Head of caudate nucleus (tissue), 42 donors: Measurements from ENCODE around the gene FZD7.
A peak's percentile ranks its signal among the peaks of the same experiment; 100 is the strongest.

Experiments
- DNase-seq, 42 donors: peaks; one replicate each; pipeline versions ENCODE4 v3.0.0 to v3.0.0-alpha.2; 2020 to 2021; ENCODE audit warnings: mixed read lengths in 7 of 42
- intact Hi-C: fragments of 100-400 bp; cut with DNase I; formaldehyde crosslinking; loops from one replicate; pipeline ENCODE4 v1.15.0; 2022

Gene FZD7

DNA sequence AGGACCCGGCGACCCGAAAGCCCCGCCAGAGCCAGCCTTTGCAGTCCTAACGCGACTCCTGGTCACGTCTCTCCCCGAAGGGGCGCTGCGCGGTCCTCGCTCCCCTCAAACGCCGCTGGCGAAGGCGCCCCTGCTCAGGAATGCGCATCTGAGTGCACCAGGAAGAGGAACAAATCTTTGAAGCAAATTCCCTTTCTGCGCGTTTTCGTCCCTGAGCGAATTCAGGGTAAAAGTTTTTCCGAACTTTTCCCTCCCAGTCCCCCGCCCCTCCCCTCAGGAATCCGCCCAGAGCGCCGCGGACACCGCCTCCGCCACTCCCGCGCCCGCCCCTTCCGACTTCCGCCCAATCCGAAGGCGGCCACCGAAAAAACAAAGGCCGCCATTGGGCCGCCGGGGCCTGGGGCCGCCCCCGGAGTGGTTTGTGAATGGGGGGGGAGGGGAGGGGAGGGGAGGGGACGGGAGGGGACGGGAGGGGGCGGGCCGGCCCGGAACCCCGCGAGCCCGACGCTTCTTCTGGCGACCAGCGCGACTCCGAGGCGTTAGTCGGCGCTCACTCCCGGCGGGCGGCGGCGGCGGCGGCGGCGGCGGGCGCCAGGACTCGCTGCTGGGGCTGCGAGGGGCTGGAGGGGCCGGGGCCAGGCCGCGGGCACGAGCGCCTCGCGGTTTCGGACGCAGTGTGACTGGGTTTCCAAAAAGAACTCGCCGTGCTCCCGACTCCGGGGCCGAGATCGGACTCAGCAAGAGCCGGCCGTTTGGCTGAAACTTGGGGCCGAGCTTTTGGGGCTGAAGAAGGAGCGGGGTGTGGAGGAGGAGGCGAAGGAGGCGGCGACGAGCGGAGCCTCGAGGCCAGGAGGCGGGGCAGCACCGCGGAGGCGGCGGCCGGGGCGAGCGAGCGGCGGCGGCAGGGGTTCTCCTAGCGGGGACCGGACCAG is at the start of gene FZD7:
Gene FZD7, plus strand, starts transcription at position 539 of the 932 bp plus-strand sequence. CDS start 793 bp downstream, outside the sequence.
- DNase-seq, result peak; percentile 49 to 92 (median 85)
- intact Hi-C loops, result loop anchor here (10.0 kb wide), 1 partner anchor 179 kb away; no protein-coding TSS in a partner anchor

DNA sequence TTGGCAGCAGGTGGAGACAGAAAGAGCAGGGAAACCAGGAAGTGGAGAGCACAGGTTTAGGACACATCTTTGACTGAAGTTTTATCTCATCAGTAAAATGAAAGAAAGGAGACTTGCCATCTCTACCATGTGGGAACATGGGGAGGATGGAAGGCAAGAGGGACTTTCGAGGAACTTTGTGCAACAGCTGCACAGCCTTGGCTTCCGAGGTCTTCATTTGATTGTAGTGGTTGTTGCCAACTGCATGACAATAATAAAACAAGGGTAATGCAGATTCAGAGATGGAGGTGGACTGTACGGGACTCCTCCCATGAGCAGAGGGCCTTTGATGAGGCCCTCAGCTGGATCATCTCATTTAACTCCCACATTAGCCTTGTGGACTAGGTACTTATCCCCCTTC is 49.3 kb upstream of the FZD7 start:
- no peak for DNase-seq
- intact Hi-C loops, result no loop called here

DNA sequence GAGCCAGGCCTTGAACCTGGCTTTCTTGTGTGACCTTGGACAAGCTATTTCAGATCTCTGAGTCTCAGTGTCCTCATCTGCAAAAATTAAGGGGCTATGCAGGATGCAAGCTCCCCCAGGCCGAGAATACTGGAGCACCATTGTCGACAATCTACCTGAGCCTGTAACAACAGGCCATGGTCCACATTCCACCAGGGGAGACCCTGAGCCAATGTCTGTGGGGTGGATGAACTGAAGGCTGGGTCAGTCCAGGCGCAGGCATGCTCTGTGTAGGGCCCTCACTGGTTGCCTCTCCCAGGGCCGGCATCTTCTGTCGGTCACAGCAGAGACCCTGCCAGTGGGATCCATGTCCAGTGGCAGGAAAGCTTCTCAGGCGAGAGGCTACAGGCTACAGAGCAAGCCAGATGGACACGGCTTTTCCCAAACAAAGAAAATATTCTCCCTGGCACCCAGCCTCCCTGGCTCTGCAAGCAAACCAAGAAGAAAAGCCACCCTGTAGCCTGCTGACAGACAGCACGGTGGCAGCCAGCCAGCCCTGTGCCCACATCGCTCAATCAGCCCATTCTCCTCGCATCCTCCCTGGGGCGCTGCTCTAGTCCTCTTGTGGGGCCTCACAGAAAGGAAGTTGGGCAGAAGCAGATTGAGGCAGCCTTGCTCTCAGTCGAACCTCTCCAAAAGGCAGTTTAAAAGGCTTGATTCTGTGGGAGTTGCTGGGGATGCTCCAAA is 48.7 kb upstream of the FZD7 start:
- peak; percentile 57 to 94 (median 88) for DNase-seq
- intact Hi-C loops, result no loop called here

DNA sequence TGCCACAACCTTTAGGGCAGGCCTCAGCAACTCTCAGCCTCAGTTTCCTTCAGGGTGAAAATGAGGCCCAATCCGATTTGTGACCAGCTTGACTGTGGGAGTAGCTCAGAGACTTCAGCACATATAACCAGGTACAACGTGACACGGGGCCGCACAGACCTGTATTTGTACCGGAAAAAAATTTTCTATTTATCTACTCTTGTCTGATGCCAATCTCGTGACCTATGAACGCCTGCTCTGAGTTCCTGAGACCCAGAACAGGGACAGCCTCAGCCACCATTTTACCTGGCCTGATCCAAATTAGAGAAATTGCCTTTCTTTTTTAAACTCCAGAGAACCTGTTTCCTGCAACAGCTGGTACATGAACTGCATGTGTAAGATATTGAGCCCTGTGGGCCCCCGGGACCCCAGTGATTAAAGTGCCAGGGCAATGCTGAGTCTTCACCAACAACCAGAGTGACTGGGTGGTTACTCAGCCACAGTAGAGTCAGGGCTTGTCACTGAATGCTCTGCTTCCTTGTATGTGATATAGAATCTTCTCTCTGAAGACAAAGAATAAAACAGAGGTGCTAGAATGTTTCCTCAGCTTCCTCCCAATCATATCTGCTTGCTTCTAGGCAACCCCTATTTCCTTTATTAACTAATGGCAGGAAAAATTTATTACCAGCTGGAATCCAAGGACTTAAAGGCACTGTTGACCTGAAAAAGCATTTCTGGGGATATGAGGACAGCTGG is 47.8 kb upstream of the FZD7 start:
- DNase-seq, result no peak

DNA sequence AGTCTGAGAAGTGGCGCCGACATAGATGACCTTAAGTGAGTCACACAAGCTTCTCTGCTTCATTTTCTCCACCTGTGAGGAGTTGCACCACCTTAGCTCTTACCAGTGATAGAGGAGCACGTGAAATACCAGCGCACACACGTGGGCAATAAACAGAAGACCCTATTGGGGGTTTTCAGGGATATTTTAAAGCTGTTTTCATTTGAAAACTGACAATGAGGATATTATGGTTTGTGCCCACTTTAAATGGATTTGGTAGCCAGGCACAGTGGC is 47.3 kb upstream of the FZD7 start:
- intact Hi-C loops, result no loop called here

More for the DNA sequence above, 47.8 kb upstream of the FZD7 start:
- intact Hi-C loops, result no loop called here

DNA sequence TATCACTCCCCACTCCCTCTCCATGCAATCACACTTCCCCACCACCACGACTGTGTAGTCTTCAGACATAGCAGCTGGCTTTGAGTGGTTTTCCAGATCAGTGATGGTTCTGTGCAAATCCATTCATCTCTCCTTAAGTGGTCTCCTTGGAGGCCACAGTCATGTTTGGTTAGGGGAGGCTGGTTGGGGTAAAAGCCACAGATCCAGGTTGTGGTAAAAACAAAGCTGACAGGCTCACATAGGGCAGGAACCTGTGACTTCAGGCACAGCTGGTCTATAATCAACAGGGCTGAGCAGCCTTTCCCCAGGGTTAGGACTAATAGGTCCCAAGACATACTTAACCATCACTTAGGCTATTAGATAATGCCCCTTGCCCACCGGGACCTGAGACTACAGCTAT is 46.2 kb upstream of the FZD7 start:
- DNase-seq, result no peak
- intact Hi-C loops, result no loop called here

More for the DNA sequence above, 47.3 kb upstream of the FZD7 start:
- DNase-seq, result no peak

DNA sequence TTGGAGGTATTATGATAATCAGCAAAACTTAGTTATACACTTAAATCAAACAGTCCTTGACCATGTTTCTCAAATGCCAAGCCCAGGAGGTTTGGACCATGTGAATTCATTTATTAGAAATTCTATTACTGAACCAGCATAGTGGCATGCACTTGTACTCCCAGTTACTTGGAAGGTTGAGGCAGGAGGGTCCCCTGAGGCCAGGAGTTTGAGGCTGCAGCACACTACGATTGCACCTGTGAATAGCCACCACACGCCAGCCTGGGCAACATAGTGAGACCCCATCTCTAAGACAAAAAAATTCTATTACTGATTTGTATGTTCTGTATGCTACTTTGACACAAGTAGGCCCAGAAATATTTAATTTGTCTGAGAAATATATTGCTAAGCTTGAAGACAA is 43.6 kb upstream of the FZD7 start:
- intact Hi-C loops, result no loop called here
- DNase-seq, result no peak

DNA sequence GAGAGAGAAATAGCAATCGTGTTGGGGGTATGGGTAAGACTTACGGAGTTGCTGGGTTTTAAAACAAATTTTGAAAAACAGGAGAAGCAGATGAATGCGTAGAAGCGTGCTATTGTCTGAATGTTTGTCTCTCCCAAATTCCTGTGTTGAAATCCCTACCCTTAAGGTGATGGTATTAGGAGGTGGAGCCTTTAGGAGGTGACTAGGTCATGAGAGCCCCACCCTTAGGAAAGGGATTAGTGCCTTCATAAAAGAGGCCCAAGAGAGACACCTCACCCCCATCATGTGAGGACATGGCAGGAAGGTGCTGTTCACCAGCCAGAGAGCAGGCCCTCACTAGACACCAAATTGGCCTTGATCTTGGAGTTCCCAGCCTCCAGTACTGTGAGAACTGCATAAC is 40.7 kb upstream of the FZD7 start:
- intact Hi-C loops, result no loop called here
- DNase-seq, result no peak

DNA sequence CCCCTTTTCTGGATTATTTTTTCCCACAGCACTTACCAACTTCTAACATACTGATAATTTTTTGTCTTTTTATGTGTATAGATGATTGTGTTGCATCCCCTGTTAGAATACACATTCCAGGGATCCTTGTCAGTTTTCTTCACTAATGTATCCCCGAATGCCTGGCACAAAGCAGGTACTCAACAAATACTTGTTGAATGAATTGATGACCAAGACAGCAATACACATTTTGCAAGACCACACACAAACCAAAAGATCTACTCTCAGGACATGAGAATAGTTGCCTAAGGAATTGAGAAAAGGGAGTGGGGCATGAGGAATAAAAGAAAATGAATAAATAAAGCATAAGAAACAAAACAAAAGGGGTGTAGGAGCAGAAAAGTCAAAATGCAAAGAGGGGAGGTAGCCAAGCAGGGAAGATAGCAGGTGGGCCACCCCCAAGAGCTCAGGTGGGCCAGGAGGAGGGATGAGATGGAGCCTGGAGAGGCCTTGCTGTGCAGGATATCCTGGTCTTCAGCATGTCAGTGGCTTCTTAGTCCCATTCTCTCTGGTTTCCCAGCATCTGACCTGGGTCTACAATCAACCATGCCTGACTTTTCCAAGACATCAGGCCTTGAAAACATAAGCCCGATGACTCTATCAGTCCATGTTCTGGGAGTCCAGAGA is 38.5 kb upstream of the FZD7 start:
- intact Hi-C loops, result no loop called here
- no peak for DNase-seq

DNA sequence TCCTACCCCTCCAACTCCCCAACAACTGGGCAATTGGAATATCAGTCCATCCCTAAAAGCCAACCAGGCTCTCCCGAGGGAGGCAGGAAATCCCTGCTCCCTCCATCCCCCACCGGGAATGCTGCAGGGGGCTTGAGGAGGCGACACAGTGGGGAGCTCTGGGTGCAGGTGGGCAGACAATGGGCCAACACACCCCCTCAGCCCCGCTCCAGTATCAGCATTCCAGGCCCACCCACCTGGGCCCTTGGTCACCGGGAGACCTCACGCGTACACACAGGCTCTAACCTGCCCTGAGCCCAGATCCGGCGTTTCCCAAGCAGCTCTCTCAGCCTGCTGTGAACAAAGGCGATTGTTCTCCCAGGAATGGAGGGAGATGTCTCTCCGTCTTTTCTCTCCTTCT is 37.6 kb upstream of the FZD7 start:
- no peak for DNase-seq
- intact Hi-C loops, result no loop called here

DNA sequence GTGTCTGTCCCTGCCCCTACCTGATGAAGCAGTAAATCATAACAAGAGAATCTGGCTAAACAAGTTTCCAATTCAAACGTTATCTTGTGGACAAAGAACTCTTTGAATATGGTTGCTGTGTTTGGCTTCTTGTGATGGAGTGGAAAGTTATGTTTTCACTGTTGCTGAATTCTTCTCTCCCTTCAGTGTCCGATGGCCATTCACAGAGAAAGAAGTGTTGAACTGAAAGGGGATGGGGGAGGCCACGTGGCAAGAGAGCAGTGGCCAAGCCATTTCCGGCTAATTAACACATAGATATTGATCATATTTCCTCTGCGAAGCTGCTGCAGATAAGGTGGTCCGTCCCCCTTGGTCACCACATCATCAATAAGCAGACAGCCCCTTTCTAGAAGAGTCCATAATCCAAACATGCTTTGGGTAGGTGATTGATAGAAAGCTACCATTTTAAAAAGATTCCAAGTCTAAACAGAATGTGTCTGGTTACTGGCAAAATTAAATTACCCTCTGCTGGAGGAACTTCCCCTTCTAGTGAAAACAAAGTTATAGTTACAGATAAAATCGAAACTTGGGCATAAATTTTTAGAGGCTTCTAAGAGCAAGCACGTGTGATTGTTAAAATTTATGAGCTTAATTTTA is 36.9 kb upstream of the FZD7 start:
- DNase-seq, result no peak
- intact Hi-C loops, result no loop called here

DNA sequence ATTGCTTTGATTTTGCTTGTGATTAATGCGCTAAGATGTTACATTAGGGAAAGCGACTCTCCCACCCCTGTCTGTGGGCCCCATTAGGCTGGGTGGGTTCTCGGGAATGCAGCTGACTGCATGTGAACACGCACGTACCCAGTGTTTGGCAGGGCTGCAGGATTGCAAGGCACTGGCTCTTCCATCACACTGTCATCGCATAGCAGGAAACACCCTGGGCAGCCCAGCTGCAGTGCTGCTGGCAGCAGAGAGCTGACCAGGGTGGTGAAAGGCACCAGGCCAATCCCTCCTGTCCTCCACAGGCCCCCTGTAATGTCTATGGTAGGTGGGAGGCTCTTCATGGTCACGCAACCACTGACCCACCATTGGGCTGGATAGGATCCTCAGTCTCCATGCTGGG is 34.4 kb upstream of the FZD7 start:
- no peak for DNase-seq
- intact Hi-C loops, result no loop called here

DNA sequence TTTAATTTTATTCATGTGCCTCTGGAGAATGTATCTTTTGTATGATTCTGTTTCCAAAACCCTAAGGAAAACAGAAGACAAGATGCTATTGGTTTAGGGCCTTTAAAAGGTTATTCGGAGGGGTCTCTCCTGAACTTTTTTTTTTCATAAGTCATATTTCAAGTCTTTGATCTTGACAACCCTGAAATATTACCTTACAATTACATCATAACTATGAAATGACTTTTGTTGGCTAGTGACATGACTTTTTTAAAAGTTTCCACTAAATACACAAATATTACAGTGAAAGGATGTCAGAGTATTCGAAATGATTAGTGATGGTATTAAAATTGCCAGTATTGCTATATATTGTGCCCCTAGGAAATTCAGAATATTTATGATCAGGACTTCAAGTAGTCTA is 31.8 kb upstream of the FZD7 start:
- DNase-seq, result no peak
- intact Hi-C loops, result no loop called here

DNA sequence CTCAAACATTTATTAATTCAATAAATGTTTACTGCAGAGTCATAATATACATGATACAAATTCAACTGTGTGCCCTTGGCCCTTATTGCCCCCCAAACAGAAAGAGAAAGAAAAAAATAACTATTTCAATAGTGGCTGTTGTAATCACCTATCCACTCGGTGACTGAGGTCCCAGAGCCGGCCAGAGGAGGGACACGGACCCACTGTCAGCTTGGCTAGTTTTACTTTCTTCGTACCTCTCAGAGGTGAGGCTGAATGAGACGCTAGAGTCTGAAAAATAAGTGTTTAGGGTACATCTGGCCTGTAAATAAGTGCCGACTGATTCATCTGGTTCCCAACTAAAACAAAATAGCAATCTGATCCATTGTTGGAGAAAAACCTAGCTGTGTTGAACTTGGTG is 31.3 kb upstream of the FZD7 start:
- intact Hi-C loops, result no loop called here
- no peak for DNase-seq

DNA sequence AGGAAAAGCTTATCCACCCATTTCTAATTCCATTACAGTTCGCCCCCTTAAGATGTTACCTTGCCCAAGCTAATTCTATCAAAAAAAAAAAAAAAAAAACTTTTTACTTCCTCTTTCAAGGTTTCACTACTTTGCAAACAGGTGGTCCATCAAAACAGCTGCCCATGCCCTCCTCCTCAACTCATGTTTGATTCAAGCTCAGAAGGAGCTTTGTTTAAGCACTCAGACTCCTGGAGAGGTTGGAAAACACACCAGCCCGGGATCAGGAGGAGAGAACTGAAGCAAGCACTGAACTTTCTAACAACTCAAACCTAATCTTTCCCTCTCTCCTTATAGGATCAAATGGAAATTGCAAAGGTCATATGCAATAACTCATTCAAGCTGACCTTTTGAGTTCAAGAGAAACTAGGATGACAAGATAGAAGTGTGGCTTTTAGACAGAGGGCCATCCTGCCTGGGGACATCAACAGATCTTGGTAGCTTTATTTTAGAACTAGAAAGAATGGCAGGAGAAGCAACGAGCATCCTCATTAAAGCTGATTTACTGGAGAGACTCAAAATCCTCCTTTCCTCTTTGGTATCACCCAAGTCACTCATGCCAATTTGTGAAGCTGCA is 28.3 kb upstream of the FZD7 start:
- intact Hi-C loops, result no loop called here
- no peak for DNase-seq

DNA sequence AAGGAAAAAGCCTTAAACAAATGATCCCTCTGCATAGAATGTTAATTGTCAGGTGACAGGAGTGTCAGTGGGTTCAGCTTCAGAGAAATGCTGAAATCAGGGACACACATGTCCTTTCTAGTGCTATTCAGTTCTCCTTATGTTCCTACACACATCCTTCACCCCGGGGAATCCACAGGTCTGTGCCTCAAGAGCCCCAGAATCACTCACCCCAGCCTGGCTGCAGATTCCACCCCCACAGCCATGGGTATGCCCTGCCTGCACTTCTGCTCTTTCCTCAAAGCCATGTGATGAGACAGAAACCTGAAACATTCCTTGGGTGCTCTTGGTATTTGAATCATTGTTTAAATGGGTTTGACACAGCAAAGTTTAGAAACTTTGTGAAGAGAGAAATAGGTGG is 27.4 kb upstream of the FZD7 start:
- peak in 4 of 42 donors; percentile 7 to 28 (median 21) for DNase-seq
- intact Hi-C loops, result no loop called here

DNA sequence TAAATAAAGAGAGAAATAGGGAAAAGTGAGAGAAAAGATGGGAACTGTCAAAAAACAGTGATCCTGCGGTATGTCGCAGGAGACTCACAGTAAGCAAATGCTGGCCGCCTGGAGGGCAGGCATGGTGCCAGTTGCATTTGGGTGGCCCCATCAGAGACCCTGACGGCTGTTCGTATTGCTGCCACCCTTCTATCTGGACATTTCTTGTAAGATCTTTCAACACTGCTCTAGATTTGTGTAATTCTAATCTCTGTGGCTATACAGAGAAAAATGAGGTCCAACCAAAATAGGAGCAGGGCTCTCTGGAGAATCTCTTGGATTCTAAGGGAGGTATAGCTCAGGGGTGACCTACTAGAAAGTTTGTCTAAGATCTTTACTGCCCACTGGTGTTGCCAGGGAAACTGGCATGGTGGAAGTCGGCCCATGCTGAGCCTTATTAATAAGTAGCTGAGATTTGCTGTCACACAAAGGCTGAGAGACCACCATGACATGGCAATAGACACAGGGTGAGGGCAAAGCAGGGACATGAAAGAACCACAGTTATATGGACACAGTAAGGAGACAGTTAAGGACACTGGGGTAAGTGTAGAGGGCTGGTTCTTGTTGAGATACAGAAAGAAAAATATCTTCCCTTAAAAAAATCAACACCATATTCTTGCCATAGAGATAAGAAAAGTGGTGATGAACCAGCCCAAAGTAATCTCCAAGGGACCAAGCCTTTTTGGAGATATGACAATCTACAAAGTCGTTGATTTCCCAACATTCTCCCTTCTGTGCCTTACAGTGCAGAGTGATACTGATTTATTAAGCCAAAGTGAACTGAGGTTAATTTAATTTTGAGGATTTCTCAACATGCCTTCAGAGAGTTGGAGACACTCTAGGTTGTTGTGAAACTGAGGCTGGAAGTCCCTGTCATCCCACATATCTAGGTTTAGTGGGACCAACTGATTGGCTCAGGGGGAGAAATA is 26.4 kb upstream of the FZD7 start:
- intact Hi-C loops, result no loop called here
- DNase-seq, result no peak
